HUES48 (cell line): ENCODE measurements around the gene ASIC2.

ENCODE experiments used
- H3K27ac ChIP-seq: one replicate; pipeline ENCODE4 v1.7.0; 2013; ENCODE audit warnings: low read depth, low read length, inconsistent platforms
- H3K27me3 ChIP-seq: 2 replicates; pipeline ENCODE4 v1.6.1; 2013; ENCODE audit warnings: mild to moderate bottlenecking, low read length; ENCODE audit not compliant: control insufficient read depth, insufficient read depth
- H3K36me3 ChIP-seq: 2 replicates; pipeline ENCODE4 v1.6.1; 2013; ENCODE audit warnings: low read length; ENCODE audit not compliant: control insufficient read depth, insufficient read depth
- H3K4me1 ChIP-seq: 2 replicates; pipeline ENCODE4 v1.6.1; 2013; ENCODE audit warnings: mild to moderate bottlenecking, low read length; ENCODE audit not compliant: control insufficient read depth, insufficient read depth
- H3K4me3 ChIP-seq: 2 replicates; pipeline ENCODE4 v1.5.1; 2013; ENCODE audit warnings: mild to moderate bottlenecking, low read depth, low read length
- H3K9ac ChIP-seq: 2 replicates; pipeline ENCODE4 v1.6.1; 2013; ENCODE audit warnings: mild to moderate bottlenecking, low read depth, low read length, moderate library complexity
- H3K9me3 ChIP-seq: 2 replicates; pipeline ENCODE4 v1.6.1; 2013; ENCODE audit warnings: low read length; ENCODE audit not compliant: control insufficient read depth, insufficient read depth

ASIC2 gene

GRCh38 chr17:33112763-33113162, 180.3 kb downstream of the ASIC2 start:
- Histone ChIP-seq H3K4me3 (no peak overlapping the region), H3K9ac (no peak overlapping the region), H3K4me1 (no peaks in the 10 kb centered on the region), H3K27ac (no peak overlapping the region), H3K27me3 (no peaks in the 10 kb centered on the region), H3K9me3 (no peaks in the 10 kb centered on the region), H3K36me3 (no peaks in the 10 kb centered on the region)

DNA sequence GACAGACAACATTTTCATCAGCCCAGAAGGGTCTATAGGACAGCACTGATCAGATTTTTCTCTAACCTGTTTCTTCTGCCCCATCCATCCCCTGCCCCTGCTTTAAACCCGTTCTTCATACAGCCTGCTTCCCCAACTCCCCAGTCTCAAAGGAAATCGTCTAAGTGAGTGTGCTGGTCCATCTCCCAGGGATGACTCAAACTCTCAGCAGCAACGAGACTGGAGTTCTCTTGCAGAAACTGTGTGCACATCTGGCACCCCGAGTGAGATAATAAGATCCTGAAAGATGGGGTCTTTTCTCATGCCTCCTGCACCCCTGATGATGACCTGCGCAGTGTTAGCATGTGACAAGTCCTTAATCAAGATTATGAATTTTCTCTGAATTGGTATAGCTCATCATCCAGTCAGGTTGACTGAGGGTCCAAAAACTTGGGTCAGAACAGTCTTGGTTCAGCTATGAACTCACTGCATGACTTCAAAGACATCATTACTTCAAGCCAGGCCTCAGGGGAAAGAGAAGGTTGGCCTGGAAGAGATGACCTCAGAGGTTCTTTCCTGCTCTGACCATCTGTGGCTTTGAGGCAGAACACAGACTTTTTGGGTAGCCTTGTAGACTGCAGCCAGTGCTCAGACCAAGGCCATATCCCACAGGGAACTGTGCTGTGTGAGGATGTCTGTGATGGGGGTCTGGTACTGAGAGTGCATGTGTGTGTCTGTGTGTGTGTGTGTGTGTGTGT, 183.6 kb downstream of the ASIC2 start:
- no peaks in the 10 kb centered on the region for H3K27me3 ChIP-seq

GRCh38 chr17:33106525-33107165, 186.4 kb downstream of the ASIC2 start:
- Histone ChIP-seq H3K36me3 (no peaks in the 10 kb centered on the region), H3K4me3 (no peak overlapping the region), H3K27me3 (no peaks in the 10 kb centered on the region), H3K9me3 (no peaks in the 10 kb centered on the region), H3K27ac (no peak overlapping the region), H3K9ac (no peak overlapping the region), H3K4me1 (no peaks in the 10 kb centered on the region)

More for the DNA sequence above, 183.6 kb downstream of the ASIC2 start:
- H3K27ac ChIP-seq = no peak overlapping the region
- H3K4me1 ChIP-seq = no peaks in the 10 kb centered on the region
- no peak overlapping the region for H3K4me3 ChIP-seq
- H3K36me3 ChIP-seq = no peaks in the 10 kb centered on the region
- no peak overlapping the region for H3K9ac ChIP-seq
- no peaks in the 10 kb centered on the region for H3K9me3 ChIP-seq

DNA sequence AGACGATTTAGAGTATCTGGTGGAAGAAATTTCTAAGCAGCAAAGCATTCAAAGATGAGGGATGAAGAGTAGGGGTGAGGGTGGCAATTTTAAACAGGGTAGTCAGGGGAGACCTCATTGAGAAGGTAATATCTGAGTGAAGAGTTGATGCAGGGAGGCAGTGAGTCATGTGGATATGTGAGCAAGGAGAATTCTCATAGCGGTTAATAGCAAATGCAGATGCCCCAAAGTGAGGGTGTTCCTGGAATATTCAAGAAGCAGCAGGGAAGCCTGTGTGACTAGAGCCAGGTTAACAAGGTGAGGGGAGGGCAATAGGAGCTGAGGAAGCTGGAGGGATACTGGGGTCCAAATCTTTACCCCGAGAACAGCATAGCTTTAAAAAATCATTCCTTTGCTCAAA, 187.2 kb downstream of the ASIC2 start:
- no peaks in the 10 kb centered on the region for H3K27me3 ChIP-seq
- no peaks in the 10 kb centered on the region for H3K4me1 ChIP-seq

GRCh38 chr17:33099906-33100305, 193.2 kb downstream of the ASIC2 start:
- H3K4me1 ChIP-seq = no peaks in the 10 kb centered on the region
- H3K9ac ChIP-seq = no peak overlapping the region
- no peaks in the 10 kb centered on the region for H3K36me3 ChIP-seq
- no peaks in the 10 kb centered on the region for H3K27me3 ChIP-seq
- H3K4me3 ChIP-seq = no peak overlapping the region
- H3K9me3 ChIP-seq = no peaks in the 10 kb centered on the region
- H3K27ac ChIP-seq = no peak overlapping the region

More for the DNA sequence above, 187.2 kb downstream of the ASIC2 start:
- Histone ChIP-seq H3K4me3 (no peak overlapping the region), H3K9me3 (no peaks in the 10 kb centered on the region), H3K9ac (no peak overlapping the region), H3K27ac (no peak overlapping the region), H3K36me3 (no peaks in the 10 kb centered on the region)

- Histone ChIP-seq H3K27me3 (no peaks in the 10 kb centered on the region), H3K36me3 (no peaks in the 10 kb centered on the region), H3K4me3 (no peak overlapping the region), H3K9me3 (no peaks in the 10 kb centered on the region), H3K9ac (no peak overlapping the region), H3K27ac (no peak overlapping the region), H3K4me1 (no peaks in the 10 kb centered on the region)
These were observed 193.8 kb downstream of the ASIC2 start for GRCh38 chr17:33099252-33099651.

- Histone ChIP-seq H3K27ac (no peak overlapping the region), H3K27me3 (no peaks in the 10 kb centered on the region), H3K4me3 (no peak overlapping the region), H3K36me3 (no peaks in the 10 kb centered on the region), H3K9me3 (no peaks in the 10 kb centered on the region), H3K4me1 (no peaks in the 10 kb centered on the region), H3K9ac (no peak overlapping the region)
These were observed 195.7 kb downstream of the ASIC2 start for GRCh38 chr17:33097411-33097810.

GRCh38 chr17:33096161-33096560, 196.9 kb downstream of the ASIC2 start:
- no peak overlapping the region for H3K9ac ChIP-seq
- no peak overlapping the region for H3K27ac ChIP-seq
- no peak overlapping the region for H3K4me3 ChIP-seq
- H3K4me1 ChIP-seq = no peaks in the 10 kb centered on the region
- H3K9me3 ChIP-seq = no peaks in the 10 kb centered on the region
- H3K27me3 ChIP-seq = no peaks in the 10 kb centered on the region
- H3K36me3 ChIP-seq = no peaks in the 10 kb centered on the region

GRCh38 chr17:33091271-33091670, 201.8 kb downstream of the ASIC2 start:
- Histone ChIP-seq H3K4me3 (no peak overlapping the region), H3K9me3 (no peaks in the 10 kb centered on the region), H3K4me1 (no peaks in the 10 kb centered on the region), H3K27me3 (no peaks in the 10 kb centered on the region), H3K36me3 (no peaks in the 10 kb centered on the region), H3K9ac (no peak overlapping the region), H3K27ac (no peak overlapping the region)

- Histone ChIP-seq H3K9me3 (no peaks in the 10 kb centered on the region), H3K9ac (no peak overlapping the region), H3K27me3 (no peaks in the 10 kb centered on the region), H3K36me3 (no peaks in the 10 kb centered on the region), H3K27ac (no peak overlapping the region), H3K4me3 (no peak overlapping the region), H3K4me1 (no peaks in the 10 kb centered on the region)
These were observed 202.3 kb downstream of the ASIC2 start for GRCh38 chr17:33090806-33091205.

DNA sequence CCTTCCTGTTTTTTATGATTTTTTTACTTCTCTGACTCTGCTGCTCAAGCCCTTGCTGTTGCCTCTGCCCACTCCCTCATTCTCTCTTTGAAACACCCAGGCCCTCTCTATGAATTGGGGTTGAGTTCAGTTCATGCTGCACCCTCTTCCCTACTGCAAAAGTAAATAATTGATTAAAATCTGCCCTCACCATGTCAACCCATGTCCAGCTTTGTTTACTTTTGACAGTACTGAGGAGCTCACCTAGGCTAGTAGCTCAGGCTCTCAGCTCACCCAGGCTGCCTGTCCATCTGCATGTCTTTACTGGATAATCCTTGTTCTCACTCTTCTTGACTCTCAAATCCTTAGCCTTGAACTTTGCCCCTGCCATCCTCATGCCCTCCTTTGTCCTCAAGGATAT, 206.2 kb downstream of the ASIC2 start:
- H3K4me1 ChIP-seq = no peaks in the 10 kb centered on the region
- no peaks in the 10 kb centered on the region for H3K9me3 ChIP-seq
- no peaks in the 10 kb centered on the region for H3K36me3 ChIP-seq
- H3K27ac ChIP-seq = no peak overlapping the region
- no peak overlapping the region for H3K4me3 ChIP-seq
- no peaks in the 10 kb centered on the region for H3K27me3 ChIP-seq
- no peak overlapping the region for H3K9ac ChIP-seq
